K562 (cell line): ENCODE data around the gene SIRPB2. TPM values are rescaled to one million over a fixed set of nuclear protein-coding genes. Genes with fewer than 3 reads are reported as not detected.

ENCODE experiments used
- ATAC-seq: fragments of 200-7000 bp; cut with Tn5 transposase; 3 replicates; pipeline ENCODE4 v1.9.1; 2020; ENCODE audit warnings: moderate library complexity
- BruUV-seq: library from RNA; stranded (reverse); fragments of 400-500 nt; replicated peaks from 2 replicates; lab custom pipeline; 2021; lab: Mats Ljungman, UMichigan
- CTCF ChIA-PET: fragments of 300-600 bp; formaldehyde crosslinking; extraction: SDS; loops from one replicate; lab custom pipeline; 2021; ENCODE audit warnings: low intra/inter-chr PET ratio; lab: Yijun Ruan, JAX
- POLR2A ChIA-PET: fragments of 300-600, 350-650 bp; sonication (Branson Sonifier 250); formaldehyde crosslinking; extraction: SDS; loops from one replicate; lab custom pipeline; 2021; ENCODE audit warnings: antibody characterized with exemption, inconsistent platforms; lab: Yijun Ruan, JAX
- DNase-seq, 4 experiments: peaks; one replicate each; pipeline versions ENCODE4 v3.0.0 to v3.0.0-alpha.2; 2011 to 2018; ENCODE audit warnings: low spot score in 3 of 4, mixed read lengths in 3 of 4; ENCODE audit errors: extremely low read depth in 1 of 4
- FAIRE-seq: peaks from 2 replicates; lab custom pipeline; 2011; peaks lifted over from hg19 to GRCh38; lab: Jason Lieb, UNC
- H2AFZ ChIP-seq: 2 replicates; pipeline ENCODE4 v1.6.0; 2011; ENCODE audit warnings: low read depth, low read length, control low read depth, inconsistent platforms
- H3K27ac ChIP-seq: fragments of 200-600 bp; 3 replicates; pipeline ENCODE4 v1.8.0; 2011; ENCODE audit warnings: low read depth, mild to moderate bottlenecking, control low read depth, inconsistent platforms, low read length, moderate library complexity, mixed read lengths; ENCODE audit errors: extremely low read depth
- H3K27me3 ChIP-seq, 2 experiments: fragments of 300-600 bp in 1 of 2; 2 replicates in 1 of 2; 3 replicates in 1 of 2; pipeline versions ENCODE4 v1.6.0 to v1.8.0; 2011; ENCODE audit warnings: inconsistent platforms in 2 of 2, low read length in 2 of 2, mild to moderate bottlenecking in 1 of 2, mixed read lengths in 1 of 2, moderate library complexity in 1 of 2; ENCODE audit not compliant: control insufficient read depth in 2 of 2, insufficient read depth in 2 of 2
- H3K36me3 ChIP-seq: fragments of 300-600 bp; 3 replicates; pipeline ENCODE4 v1.8.0; 2011; ENCODE audit warnings: mild to moderate bottlenecking, low read length, inconsistent platforms; ENCODE audit not compliant: control insufficient read depth, insufficient read depth
- H3K4me1 ChIP-seq, 2 experiments: fragments of 200-600 bp in 1 of 2; replicated peaks in 1 of 2; 2 replicates in 1 of 2; 3 replicates in 1 of 2; pipeline versions ENCODE4 v1.5.1 to v1.8.0; 2011; ENCODE audit warnings: inconsistent platforms in 2 of 2, low read length in 2 of 2, mild to moderate bottlenecking in 1 of 2, mixed read lengths in 1 of 2, moderate library complexity in 1 of 2; ENCODE audit not compliant: control insufficient read depth in 2 of 2, insufficient read depth in 2 of 2
- H3K4me2 ChIP-seq: 2 replicates; pipeline ENCODE4 v1.6.1; 2011; ENCODE audit warnings: low read length, control low read depth, inconsistent platforms, mixed read lengths; ENCODE audit not compliant: insufficient read depth
- H3K4me3 ChIP-seq: fragments of 200-600 bp; sonication (generic), shearing (Covaris generic); 2 replicates; pipeline ENCODE4 v1.5.1; 2016; ENCODE audit warnings: control low read depth, inconsistent platforms
- H3K79me2 ChIP-seq: fragments of 200-600 bp; 3 replicates; pipeline ENCODE4 v1.8.0; 2011; ENCODE audit warnings: low read length, inconsistent platforms; ENCODE audit not compliant: control insufficient read depth, insufficient read depth
- H3K9ac ChIP-seq, 2 experiments: 2 replicates each; pipeline versions ENCODE4 v1.6.0 to v1.6.1; 2011; ENCODE audit warnings: low read depth in 2 of 2, low read length in 2 of 2, control low read depth in 1 of 2, inconsistent platforms in 1 of 2, mild to moderate bottlenecking in 1 of 2, mixed read lengths in 1 of 2; ENCODE audit not compliant: insufficient read depth in 1 of 2
- H3K9me1 ChIP-seq: one replicate; pipeline ENCODE4 v1.6.0; 2011; ENCODE audit warnings: inconsistent platforms, mild to moderate bottlenecking, low read length, moderate library complexity; ENCODE audit not compliant: control insufficient read depth, insufficient read depth
- H3K9me3 ChIP-seq: replicated peaks from 2 replicates; pipeline ENCODE4 v1.5.1; 2011; ENCODE audit warnings: low read depth, low read length, inconsistent platforms; ENCODE audit not compliant: control insufficient read depth, insufficient read depth
- H4K20me1 ChIP-seq: replicated peaks from 2 replicates; pipeline ENCODE4 v1.6.1; 2011; ENCODE audit warnings: low read length, inconsistent platforms, mixed read lengths; ENCODE audit not compliant: control insufficient read depth, insufficient read depth
- E2F4 ChIP-seq: sonication (generic); formaldehyde crosslinking; IDR thresholded peaks from 2 replicates; pipeline ENCODE4 v1.8.0; 2022; ENCODE audit warnings: mild to moderate bottlenecking, low read depth, missing genetic modification reagents
- HBP1 ChIP-seq: fragments of 450-650 bp; formaldehyde crosslinking; IDR thresholded peaks from 2 replicates; pipeline ENCODE4 v1.4.0; 2022; ENCODE audit warnings: missing genetic modification characterization
- HINFP ChIP-seq: fragments of 450-650 bp; conservative IDR thresholded peaks from 2 replicates; pipeline ENCODE4 v1.6.1; 2016; ENCODE audit warnings: missing genetic modification characterization, low read depth, mild to moderate bottlenecking, control low read depth, missing compliant biosample characterization
- NFATC3 ChIP-seq: fragments of 450-650 bp; IDR thresholded peaks from 2 replicates; pipeline ENCODE4 v1.6.1; 2017; ENCODE audit warnings: mild to moderate bottlenecking
- NFXL1 ChIP-seq: fragments of 450-650 bp; formaldehyde crosslinking; IDR thresholded peaks from 2 replicates; pipeline ENCODE4 v1.4.0; 2021; ENCODE audit warnings: mild to moderate bottlenecking
- USF1 ChIP-seq: sonication (generic); formaldehyde crosslinking; IDR thresholded peaks from 2 replicates; pipeline ENCODE4 v1.9.0; 2022; ENCODE audit warnings: mild to moderate bottlenecking, missing genetic modification reagents
- WGBS: fragments of 100-300 bp; shearing (Covaris generic); methylation state at CpG from one replicate; pipeline ENCODE4 v1.1.6; 2016; ENCODE audit warnings: low coverage, mixed read lengths; ENCODE audit not compliant: insufficient coverage; ENCODE audit errors: missing lambda C conversion rate; 5-methylcytosine and 5-hydroxymethylcytosine counted together
- in situ Hi-C: fragments of 300-500 bp; cut with MboI; formaldehyde crosslinking; loops from 4 replicates; pipeline ENCODE4 v1.15.0; 2018; ENCODE audit warnings: inconsistent platforms, mixed read lengths
- intact Hi-C: fragments of 100-400 bp; cut with micrococcal nuclease; formaldehyde crosslinking; loops from 2 replicates; pipeline ENCODE4 v1.14.2; 2022
- polyA plus RNA-seq, 8 experiments: library from polyadenylated mRNA; depleted of rRNA in 4 of 8; stranded (reverse) in 5 of 8; unstranded in 3 of 8; fragments of >200 nt; fragmentation: Nextera tagmentation in 2 of 8; fragmentation: Illumina TruSeq in 1 of 8; extraction: Ambion mirVana in 2 of 8; extraction: Trizol in 1 of 8; gene quantifications; 2 replicates each; pipeline versions ENCODE4 v1.2.1 to v1.2.3, GENCODE V29; 2011 to 2014; ENCODE audit warnings: inconsistent platforms in 1 of 8, missing spikeins in 1 of 8
- total RNA-seq, 7 experiments: library from RNA; depleted of rRNA in 6 of 7; stranded (reverse); fragments of >200 nt in 6 of 7; fragmentation: Illumina TruSeq in 2 of 7; extraction: Trizol in 2 of 7; gene quantifications; 2 replicates each; pipeline versions ENCODE4 v1.2.1 to v1.2.3, GENCODE V29; 2011 to 2021; ENCODE audit warnings: low replicate concordance in 1 of 7

Gene SIRPB2
- total and polyA plus RNA-seq, 9 of the 15 experiments (the other 6 are each of a cell fraction or from before 2014, with no cell fraction given): 0.07 TPM; not detected in 7

GRCh38 chr20:1533059-1533458 lies 41.8 kb upstream of the SIRPB2 start (continued):
- TF ChIP-seq E2F4 (CRISPR knock-in tag): no peak
- TF ChIP-seq, all 486 proteins: peak for 2

- H3K4me1 ChIP-seq: no peaks in the 10 kb centered on the region; a peak in 1 of 5 replicates
- intact Hi-C loops (no loop called here), in situ Hi-C loops (no loop called here)
- no TSS peak for BruUV-seq
- H2AFZ ChIP-seq: no peak overlapping the region
- H3K9me1 ChIP-seq: no peaks in the 10 kb centered on the region
- ChIA-PET POLR2A (no interaction called here), CTCF (no interaction called here)
- H3K9ac ChIP-seq: no peak overlapping the region
- H3K9me3 ChIP-seq: no peaks in the 10 kb centered on the region
- ATAC-seq (no peak), FAIRE-seq (no peak), DNase-seq (no peak)
- H3K27ac ChIP-seq: no peak overlapping the region
- WGBS: no CpG with 5 or more reads among the region's 1 CpG
- H3K27me3 ChIP-seq: no peaks in the 10 kb centered on the region; a peak in 2 of 5 replicates
- H3K79me2 ChIP-seq: no peaks in the 10 kb centered on the region
- H3K4me2 ChIP-seq: no peak overlapping the region
- H3K36me3 ChIP-seq: no peaks in the 10 kb centered on the region
- H4K20me1 ChIP-seq: no peaks in the 10 kb centered on the region
- H3K4me3 ChIP-seq: no peak overlapping the region
- TF ChIP-seq NFATC3: no peak
- no peak for TF ChIP-seq NFXL1
- TF ChIP-seq HBP1 (CRISPR knock-in tag): no peak
- TF ChIP-seq USF1 (CRISPR knock-in tag): no peak
- no peak for TF ChIP-seq HINFP (tag)
These were observed 37.6 kb upstream of the SIRPB2 start for GRCh38 chr20:1528811-1529210.
